Ammon's horn (tissue), 1 donor: ENCODE measurements around the gene TMEM50B.
"Not testable (repeated sequence)": the region's sequence is repeated elsewhere in the genome, so short reads cannot be mapped to it uniquely, and the experiment has no call there.

ENCODE experiments used
- DNase-seq: peaks from one replicate; pipeline ENCODE4 v3.0.0-alpha.2; 2016; ENCODE audit warnings: low spot score

The TMEM50B gene

GRCh38 chr21:33428669-33429068 lies 51.1 kb downstream of the TMEM50B start:
- no peak for DNase-seq

GRCh38 chr21:33427051-33427450 lies 52.7 kb downstream of the TMEM50B start:
- no peak for DNase-seq

- DNase-seq: no peak
Measured at GRCh38 chr21:33425825-33426224, 53.9 kb downstream of the TMEM50B start.

- no peak for DNase-seq
Measured at GRCh38 chr21:33424214-33424613, 55.6 kb downstream of the TMEM50B start.

- no peak for DNase-seq
Measured at GRCh38 chr21:33421713-33422393, 57.9 kb downstream of the TMEM50B start.

- no peak for DNase-seq
Measured at GRCh38 chr21:33419538-33420123, 60.1 kb downstream of the TMEM50B start.

GRCh38 chr21:33418691-33419090 lies 61.1 kb downstream of the TMEM50B start:
- no peak for DNase-seq

- DNase-seq: no peak
Measured at GRCh38 chr21:33414926-33415325, 64.8 kb downstream of the TMEM50B start.

- DNase-seq: no peak
Measured at GRCh38 chr21:33414068-33414467, 65.7 kb downstream of the TMEM50B start.

- DNase-seq: no peak
Measured at GRCh38 chr21:33412832-33413519, 66.8 kb downstream of the TMEM50B start.

GRCh38 chr21:33412439-33412831 lies 67.3 kb downstream of the TMEM50B start:
- DNase-seq: not testable (repeated sequence)

GRCh38 chr21:33411949-33412430 lies 67.8 kb downstream of the TMEM50B start:
- DNase-seq: no peak

- no peak for DNase-seq
Measured at GRCh38 chr21:33406493-33406892, 73.3 kb downstream of the TMEM50B start.

- DNase-seq: peak; percentile 64
Measured at GRCh38 chr21:33403786-33404585, 75.8 kb downstream of the TMEM50B start.

- no peak for DNase-seq
Measured at GRCh38 chr21:33403128-33403785, 76.5 kb downstream of the TMEM50B start, which contains the start of gene IFNGR2. TSS of gene IFNGR2 (plus strand) at chr21:33403413. CDS start at chr21:33403544, 131 bp downstream.

- DNase-seq: peak; percentile 69
Measured at GRCh38 chr21:33402001-33402979, 77.5 kb downstream of the TMEM50B start.

- DNase-seq: peak; percentile 39
Measured at GRCh38 chr21:33401630-33401992, 78.2 kb downstream of the TMEM50B start.
